Brain pericyte (primary cell): ENCODE measurements around the gene PLEKHF1.

Source experiments
- DNase-seq: peaks from one replicate; pipeline ENCODE4 v3.0.0-alpha.2; 2012; ENCODE audit warnings: low read depth, low spot score

PLEKHF1 gene

DNA sequence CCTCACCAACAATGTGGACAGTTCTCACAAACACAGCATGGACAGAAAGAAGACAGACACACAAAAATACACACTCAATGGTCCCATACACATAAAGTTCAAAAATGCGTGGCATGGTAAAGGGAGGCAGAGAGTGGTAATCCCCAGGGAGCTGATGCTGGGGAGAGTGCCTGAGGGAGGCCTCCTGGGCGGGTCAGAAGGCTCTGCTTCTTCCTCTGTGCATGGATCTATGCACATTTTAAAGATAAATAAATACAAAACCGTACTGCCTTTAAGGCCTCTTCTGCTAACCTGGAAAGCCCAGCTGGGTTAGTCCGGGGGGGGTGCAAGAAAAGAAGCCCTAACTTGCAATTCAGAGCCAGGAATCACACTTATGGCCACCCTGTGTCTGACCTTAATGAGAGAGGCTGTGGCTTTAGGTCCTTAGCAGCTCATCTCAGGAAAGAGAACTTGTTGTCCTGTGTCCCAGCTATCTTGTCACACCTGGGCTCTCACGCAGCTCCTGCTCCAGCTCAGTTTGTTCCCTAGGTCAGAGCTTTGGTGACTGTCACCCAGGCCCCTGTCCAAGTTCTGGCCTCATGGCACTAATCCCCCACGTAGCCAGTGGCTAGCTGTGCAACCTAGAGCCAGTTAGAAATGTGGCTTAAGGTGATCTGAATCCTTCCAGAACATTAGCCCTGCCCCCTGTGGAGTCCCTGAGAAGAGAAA, 30.7 kb upstream of the PLEKHF1 start:
- no peak for DNase-seq

DNA sequence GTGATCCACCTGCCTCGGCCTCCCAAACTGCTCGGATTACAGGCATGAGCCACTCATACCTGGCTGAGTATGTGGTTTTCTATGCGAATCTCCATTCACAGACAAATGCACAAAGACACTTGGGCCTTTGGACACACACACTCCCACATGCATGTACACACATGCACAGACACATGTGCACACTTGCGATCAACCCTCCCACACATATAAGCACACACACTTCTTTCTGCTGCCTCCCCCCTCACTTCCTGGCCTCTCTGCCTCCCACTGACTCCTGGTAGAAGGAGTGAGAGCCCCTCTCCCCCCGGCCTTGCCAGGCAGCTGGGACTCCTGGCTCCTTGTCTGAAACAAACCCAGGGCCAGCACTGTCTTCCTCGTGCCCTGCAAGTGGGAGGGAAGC, 29.3 kb upstream of the PLEKHF1 start:
- DNase-seq: no peak

DNA sequence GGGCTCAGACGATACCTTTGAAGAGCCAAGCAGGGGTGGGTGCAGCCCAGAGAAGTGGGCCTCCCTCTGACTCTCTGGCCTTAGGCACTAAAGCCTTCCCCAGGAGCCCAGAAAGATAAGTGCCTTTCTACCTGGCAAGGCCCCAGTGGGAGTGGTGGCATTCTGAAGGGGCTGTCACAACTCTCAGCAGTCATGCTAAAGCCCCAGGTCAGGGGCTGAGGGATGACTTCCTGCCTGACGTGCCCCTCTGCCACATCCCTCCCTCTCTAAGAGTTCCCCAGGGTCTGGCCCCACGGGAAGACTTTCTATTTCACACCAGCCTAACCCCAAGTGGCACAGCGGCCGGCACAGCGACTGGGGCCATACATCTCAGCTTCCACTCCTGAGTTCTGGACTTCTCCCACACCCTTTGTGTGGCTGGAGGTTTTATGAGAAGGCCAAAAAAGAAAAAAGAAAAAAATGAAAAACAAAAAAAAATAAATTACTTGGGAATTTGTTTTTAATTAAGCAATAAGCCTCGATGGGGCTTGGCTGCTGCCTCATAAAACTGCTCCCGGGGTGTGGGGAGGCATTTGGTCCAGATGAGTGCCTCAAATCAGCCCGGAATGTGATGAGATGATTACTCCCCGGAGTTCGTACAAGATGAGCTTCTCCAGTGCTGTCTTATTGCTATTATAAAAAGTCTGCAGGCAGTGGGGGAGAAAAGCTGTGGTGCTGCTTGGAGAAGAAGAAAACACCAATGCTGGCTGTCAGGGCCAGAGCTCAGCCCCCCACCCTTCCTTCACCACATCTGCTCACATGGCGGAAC, 28.5 kb upstream of the PLEKHF1 start:
- no peak for DNase-seq

DNA sequence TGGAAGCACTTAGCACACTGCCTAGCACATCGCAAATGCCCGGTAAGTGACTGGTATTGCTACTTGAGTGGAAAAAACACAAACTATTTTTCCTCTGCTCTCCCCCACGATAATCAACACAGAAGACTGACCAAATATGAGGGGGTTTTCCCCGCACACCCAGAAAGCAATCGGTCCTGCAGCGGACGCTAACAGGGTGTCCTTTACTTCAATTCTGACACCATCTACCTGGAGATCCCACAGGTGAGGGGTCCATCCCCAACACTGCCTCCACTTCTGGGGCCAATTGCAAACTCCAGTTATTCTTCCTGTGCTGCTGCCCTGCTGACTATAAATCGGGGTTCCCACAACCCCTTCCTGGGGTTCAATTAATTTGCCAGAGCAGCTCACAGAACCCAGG, 26.2 kb upstream of the PLEKHF1 start:
- no peak for DNase-seq

DNA sequence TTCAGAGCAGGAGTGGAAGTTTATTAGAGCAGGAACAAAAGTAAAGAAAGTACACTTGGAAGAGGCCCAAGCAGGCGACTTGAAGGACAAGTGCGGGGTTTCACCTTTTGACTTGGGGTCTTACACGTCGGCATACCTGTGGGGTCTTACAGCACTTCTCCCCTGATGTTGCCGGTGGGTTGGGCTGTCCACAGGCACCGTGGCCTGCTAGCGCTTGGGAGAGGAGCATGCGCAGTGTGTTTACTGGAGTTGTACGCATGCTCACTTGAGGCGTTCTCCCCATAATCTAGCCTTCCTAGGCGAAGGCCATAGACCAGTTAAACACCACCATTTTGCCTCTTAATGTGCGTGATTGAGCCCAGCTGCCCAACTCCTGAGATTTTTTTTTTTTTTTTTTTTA, 25.0 kb upstream of the PLEKHF1 start:
- no peak for DNase-seq

DNA sequence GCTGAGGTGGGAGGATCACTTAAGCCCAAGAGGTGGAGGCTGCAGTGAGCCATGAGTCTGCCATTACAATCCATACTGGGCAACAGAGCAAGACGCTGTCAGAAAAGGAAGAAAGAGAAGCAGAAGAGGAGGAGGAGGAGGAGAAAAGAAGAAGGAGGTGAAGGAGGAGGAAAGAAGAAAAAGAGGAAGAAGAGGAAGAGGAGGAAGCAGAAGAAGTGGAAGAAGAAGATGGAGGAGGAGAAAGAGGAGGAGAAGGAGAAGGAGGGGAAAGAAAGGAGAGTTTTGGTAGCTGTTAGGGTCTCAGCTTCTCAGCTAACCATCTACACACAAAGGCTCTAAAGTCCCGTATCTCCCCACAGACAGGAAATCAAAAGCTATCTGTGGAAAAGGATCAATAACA, 23.7 kb upstream of the PLEKHF1 start:
- no peak for DNase-seq

DNA sequence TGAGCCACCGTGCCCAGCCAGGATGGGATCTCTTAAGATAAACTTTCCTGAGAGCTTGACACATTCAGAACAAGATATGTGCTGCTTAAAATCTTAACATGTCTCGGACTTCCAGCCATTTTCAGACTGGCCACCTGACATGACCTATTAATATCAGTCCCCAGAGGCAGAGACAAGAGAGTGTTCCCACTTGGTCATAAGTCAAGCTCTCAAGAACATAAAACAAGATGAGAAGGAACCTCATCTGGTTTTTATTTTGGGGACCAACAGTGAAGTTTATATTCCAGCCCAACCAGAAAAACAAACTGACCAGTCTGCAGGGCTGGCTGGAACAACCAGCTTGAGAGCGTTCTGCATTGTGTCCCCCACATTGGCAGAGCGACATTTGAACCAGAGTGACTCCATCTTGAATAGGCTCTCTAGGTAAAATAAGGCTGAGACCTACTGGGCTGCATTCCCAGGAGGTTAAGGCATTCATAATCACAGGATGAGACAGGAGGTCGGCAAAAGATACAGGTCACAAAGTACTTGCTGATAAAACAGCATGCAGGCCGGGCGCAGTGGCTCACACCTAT, 21.8 kb upstream of the PLEKHF1 start:
- no peak for DNase-seq

DNA sequence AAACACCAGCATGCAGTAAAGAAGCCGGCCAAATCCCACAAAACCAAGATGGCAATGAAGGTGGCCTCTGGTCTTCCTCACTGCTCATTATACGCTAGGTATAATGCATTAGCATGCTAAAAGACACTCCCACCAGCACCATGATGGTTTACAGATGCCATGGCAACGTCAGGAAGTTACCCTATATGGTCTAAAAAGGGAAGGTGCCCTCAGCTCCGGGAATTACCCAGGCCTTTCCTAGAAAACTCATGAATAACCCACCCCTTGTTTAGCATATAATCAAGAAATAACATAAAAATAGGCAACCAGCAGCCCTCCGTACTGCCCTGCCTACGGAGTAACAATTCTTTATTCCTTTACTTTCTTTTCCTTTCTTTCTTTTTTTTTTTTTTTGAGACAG, 21.1 kb upstream of the PLEKHF1 start:
- no peak for DNase-seq

DNA sequence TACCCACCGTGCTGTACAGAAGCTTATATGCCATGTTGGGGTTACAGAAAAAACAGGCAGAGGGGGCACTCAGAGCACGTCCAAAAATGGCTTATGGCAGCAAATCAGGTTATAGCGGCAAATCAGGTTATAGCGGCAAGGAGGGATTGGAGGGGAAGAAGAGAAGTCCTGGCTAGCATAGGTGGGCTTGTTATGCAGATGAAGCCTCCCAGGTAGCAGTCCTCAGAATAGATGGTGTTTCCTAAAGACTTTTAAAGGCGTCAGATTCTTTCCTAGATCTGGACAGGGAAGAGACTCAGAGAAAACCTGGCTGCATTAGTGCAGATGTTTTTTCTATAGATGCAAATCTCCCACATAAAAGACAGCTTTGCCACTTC, 19.8 kb upstream of the PLEKHF1 start:
- DNase-seq: no peak

DNA sequence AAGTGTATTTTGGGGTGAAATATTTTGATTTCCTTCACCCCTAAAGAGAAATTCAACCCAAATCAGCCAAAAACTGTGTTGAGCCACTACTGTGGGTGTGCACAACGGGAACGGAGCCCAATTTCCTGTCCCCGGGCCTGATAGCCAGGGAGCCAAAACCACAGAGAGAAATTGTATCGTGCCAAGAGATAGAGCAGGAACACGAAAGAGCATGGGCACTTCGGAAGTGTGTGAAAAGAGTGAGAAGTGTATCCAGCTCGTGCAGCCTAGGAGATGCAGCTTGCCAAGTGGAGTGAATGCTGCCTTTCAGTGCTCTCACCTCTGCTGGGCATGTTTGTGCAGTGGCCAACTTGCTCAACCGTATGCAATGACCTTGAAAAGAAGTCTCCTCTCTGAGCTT, 19.4 kb upstream of the PLEKHF1 start:
- DNase-seq: no peak

DNA sequence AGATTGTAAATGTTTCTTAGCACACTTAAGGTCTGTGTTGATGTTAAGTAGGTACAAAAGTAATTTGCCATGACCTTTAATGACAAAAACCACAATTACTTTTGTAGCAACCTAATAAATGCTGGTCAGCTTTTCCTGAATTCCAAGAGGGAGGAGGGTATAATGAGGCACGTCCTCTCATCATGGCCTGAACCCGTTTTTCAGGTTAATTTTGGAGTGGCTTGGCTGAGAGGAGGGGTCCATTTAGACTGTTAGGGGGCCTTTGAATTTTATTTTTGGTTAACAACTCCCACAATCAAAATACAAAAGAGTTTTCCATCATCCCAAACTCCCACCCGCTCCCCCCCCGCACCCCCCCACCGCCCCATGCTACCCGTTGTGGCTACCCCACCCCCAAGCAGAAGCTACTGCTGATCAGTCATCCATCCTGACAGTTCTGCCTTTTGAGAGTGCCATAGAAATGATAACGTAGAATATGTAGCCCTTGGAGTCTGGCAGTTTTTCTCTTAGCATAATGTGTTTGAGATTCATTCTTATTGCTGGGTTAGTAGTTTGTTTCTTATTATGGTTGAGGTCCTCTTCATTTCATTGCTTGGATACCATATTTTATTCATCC, 14.4 kb upstream of the PLEKHF1 start:
- DNase-seq: no peak

DNA sequence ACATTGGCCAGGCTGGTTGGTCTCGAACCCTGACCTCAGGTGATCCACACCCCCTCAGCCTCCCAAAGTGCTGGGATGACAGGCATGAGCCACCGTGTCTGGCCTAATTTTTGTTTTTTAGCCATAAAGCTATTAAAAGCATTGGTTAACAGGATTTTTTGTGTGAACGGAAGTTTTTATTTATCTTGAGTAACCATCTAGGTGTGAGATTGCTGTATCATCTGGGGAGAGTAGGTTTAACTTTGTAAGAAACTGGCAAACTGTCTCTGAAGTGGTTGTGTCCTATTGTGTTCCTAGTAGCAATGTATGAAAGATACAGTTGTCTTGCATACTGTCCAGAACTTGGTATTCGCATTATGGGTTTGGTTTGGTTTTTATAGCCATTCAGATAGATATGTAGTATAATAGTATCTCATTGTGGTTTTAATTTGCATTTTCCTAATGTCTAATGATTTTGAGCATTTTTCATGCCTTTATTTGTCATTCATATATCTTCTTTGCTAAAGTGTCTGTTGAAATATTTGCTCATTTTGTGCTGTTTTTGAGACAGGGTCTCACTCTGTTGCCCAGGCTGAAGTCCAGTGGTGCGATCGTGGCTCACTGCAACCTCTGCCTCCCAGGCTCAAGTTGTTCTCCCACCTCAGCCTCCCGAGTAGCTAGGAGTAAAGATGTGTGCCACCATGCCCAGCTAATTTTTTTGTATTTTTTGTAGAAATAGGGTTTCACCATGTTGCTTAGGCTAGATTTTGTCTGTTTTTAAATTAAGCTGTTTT, 13.5 kb upstream of the PLEKHF1 start:
- no peak for DNase-seq

DNA sequence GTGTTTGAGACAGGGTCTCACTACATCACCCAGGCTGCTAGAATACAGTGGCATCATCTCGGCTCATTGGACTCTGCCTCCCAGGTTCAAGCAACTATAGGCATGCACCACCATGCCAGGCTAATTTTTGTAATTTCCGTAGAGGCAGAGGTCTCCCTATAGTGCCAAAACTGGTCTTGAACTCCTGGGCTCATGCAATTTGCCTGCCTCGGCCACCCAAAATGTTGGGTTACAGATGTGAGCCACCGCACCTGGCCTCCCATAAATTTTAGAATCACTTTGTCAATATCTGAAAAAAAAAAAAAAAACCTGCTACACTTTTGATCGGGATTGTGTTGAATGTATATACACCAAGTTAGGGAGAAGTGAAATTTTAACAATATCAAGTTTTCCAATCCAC, 11.9 kb upstream of the PLEKHF1 start:
- no peak for DNase-seq

DNA sequence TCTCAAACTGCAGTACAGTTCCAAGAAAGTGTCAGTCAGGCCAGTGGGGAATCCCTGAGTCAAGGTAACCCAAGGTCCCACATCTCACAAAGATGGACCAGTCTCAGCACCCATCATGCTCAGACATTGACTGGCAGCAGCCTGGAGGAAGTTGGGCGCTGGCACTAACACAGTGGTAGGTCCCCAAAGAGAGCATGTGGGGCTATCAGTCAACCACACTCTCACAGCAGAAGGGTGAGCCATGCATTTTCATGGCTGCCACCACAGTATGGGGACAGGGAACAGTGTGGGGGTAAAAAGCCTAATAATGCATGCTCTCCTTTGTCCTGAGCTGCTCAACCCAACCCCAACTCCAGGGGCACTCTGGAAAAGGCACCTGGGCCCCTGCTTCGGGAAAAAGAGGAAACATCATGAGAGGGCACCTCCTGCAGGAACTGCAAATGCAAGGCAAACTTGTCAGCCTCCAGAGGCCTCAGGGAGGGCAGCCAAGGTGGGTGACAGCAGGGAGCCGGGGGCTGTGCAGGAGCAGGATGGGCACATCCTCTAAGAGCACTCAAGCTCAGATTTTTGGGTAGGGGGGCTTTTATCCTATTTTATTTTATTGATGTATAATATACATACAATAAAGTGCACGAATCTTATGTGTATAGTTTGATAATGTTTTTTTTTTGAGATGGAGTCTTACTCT, 9.5 kb upstream of the PLEKHF1 start:
- DNase-seq: no peak

DNA sequence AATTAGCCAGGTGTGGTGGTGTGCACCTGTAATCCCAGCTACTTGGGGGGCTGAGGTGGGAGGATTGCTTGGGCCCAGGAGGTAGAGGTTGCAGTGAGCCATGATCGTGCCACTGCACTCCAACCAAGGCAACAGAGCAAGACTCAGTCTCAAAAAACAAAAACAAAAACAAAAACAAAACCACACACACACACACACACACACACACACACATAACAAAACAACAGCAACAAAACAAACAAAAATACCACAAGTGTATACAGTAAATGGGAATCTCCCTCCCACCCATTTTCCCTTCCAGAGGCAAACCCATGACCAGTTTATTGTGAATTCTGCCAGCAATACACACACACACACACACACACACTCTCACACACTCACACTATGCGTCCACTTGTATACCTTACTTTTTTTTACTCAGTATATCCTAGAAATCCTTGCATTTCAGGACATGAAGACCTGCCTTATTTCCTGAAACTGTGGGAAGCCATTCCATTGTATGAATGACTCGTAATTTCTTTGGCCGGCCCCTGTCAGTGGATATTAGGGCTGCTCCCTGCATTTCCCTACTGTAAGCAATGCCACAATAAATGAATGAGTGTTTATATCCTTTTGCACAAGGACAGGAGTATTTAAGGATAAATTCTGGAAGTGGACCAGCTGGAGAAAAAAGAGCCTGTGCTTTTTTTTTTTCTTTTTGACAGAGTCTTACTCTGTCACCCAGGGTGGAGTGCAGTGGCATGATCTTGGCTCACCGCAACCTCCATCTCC, 6.9 kb upstream of the PLEKHF1 start:
- DNase-seq: no peak

DNA sequence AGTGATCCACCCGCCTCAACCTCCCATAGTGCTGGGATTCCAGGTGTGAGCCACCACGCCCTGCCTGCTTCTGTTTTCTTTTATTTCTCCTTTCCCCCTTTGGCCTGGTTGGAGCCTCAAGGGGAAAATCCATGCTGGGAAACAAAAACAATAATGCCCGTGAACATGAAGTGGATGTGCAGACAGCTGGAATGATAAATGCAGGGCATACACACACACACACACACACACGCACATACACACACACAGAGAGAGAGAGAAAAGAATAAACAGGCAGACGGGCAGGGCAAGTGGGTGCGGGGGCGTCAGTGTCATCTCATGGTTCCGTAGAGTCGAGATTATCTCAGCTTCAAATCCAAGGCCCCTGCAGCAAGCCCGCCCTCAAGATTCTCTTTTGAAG, 4.4 kb upstream of the PLEKHF1 start:
- DNase-seq: no peak

DNA sequence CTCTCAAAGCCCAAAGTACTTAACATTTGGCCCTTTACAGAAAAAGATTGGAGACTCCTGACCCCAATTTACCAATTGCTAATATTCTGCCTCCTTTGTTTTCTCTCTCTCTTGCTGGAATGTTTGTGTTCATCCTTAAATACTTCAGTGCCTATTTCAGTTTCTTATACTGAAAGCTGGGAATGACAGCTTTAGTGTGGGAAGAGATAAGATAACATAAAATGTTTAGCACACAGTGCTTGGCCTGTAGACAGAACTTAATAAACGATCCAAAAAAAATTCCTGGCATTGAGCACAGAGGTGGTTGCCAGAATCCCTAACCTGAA, 3.0 kb upstream of the PLEKHF1 start:
- DNase-seq: no peak

DNA sequence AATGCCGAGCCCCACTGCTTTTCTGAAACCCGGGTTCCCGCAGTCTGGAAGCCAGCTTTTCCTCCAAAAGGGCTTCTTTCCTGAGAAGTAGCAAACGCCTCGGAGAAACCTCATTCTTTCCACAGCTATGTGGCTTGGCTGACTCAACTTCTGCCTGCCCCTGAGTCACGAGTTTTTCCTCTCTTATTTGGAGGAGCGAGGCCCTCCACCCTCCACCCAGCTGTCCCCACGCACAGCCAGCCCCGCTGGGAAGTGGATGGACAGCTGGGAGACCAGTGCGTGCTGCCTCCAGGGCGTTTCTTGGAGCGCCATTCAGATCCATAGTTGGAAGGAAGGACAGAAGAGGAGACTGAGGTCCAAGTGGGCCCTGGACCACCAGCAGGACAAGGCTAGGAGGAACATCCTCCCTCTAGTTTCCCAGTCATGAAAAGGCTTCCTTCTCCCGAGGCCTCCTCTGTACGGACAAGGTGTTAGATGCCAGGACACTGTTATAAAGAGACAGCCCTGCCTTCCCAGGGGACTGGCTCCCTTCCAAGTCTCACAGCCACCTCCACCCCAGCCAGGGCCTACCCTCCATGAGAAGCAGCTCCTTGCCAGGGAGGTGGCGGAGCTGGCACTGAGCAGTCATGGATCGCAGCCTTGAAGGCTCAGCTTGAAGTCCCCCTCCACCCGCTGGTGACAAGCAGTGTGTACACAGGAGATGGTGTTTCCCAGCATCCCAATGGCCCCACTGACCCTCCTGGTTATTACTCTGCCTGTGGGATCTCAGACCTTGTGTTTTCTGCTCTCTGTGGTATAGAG, 2.5 kb upstream of the PLEKHF1 start:
- no peak for DNase-seq

DNA sequence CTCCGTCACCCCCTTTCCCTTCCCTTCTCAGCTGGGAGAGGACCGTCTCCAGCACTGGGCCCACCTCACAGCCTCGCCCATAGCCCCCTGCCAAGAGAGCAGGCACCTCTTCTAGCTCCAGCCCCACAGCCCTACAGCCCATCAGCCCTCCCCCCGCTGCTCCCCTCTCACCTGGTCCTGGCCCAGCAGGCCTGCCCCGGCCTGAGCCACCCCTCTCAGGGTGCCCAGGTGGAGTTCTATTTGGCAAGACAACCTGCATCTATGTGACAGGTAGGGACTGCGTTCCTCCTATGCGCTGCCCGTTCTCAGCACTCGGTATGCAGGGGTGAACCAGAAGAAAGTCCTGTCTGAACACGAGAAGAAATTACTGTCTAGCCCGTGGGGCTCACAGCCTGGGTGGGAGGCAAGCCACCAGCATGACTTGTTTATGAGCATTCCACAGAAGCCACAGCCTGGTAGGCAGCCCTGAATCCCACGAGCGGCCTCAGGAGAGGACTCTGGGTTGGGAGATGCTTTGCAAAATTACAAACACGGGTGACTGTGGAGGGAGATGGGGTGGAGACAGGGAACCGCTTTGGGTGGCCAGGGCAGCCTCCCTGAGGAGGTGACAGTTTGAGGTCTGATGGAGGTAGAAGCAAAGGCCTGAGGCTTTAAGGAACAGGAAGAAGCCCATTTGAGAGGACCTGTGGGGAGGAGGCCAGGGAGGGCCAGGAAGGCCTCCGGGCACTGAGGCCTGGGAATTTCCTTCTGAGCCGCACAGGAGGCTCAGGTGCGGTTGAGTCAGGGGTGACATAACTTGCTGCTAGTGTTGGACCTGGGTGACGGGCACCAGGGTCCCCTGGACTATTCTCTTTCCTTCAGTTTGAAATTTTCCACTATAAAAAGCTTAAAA, 1.2 kb upstream of the PLEKHF1 start:
- DNase-seq: no peak
